HG02678 (cell line): ENCODE results near the gene MRGPRD.

Source experiments
- ATAC-seq: cut with Tn5 transposase; IDR thresholded peaks from one replicate; pipeline ENCODE4 v1.9.1; 2021; ENCODE audit warnings: mild to moderate bottlenecking, moderate library complexity; ENCODE audit not compliant: unreplicated experiment

The MRGPRD gene

DNA sequence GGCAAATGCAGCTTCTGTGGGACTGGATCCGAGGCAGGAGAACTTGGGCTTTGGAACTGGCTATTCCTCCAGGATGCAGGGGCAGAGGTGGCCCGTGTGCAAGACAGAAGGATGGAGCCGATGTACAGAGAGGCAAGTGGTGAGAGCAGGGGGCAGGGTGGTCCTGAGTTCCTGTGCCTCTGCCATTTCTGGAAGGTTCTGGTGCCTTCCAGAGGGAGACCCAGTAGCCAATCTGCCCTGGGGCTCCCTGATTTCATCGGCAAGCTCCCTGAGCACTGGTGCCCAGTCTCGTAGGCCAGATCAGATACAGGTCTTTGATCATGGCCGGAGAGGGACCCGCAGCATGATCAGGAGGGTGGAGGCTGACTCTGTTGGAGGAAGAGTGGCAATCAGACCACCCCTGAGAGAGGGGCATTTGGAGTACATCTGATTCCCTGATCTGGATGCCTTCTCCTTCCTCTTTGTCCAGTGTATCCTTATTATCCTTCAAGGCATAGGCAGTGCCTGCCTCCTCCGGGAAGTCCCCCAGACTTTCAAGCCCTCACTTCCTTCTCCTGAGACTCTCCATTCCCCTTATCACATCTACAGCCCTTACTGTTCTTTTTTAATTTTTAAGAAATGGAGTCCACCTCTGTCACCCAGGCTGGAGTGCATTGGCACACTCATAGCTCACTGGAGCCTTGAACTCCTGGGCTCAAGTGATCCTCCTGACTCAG is 9.7 kb downstream of the MRGPRD start:
- no peak for ATAC-seq

DNA sequence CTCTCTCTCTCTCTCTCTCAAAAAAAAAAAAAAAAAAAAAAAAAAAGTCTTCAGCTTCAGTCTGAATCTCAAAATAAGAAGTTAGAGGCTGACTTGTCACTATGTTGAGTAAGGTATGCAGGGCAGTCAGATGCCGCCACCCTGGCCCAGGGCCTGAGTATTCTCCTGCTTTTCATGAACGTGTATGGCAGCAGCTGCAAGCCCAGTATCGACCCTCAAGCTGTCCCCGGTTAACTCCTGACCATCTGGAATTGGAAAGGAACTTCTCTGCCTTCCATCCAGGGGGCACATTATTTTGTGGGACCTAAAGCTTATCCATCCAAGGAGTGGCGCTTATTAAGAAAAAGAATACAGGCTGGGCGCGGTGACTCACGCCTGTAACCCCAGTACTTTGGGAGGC is 11.4 kb downstream of the MRGPRD start:
- no peak for ATAC-seq

DNA sequence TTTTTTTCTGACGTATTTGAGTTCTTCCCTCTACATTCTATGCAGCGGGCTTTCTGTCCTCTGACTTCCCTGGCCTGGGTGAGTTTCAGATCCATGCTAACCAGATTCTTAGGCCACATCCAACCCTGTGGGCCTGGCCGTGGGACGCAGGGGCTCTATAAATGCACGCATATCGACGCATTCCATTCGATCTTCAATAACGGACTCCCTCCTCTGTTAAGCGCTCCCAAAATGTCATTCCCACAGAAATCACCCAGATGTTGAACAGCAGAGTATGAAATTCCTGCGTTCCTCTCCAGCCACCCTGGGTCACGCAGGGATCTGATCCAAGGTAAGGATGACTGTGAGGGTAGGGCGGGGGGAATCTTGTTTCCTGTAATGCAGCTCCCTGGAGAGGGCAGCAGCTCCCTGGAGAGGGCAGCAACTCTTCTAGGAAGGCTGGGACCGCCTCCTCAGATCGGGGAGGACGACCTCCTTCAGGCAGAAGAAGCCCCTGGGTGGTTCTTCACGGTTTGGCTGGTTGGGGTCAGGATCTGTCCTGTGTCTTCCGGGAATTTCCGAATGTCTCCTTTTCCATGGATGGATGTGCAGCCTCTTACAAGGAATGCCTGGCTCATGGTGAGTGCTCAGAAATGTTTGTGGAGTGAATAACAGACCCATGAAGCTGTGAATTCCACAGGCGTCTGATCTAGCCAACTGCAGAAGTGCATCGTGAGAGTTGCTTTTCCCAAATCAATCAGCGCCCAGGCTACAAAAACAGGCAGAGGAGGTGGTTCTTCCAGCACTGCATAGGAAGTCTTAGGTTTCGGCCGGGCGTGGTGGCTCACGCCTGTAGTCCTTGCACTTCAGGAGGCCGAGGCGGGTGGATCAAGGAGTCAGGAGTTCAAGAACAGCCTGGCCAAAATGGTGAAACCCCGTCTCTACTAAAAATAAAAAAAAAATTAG is 12.2 kb downstream of the MRGPRD start:
- no peak for ATAC-seq

DNA sequence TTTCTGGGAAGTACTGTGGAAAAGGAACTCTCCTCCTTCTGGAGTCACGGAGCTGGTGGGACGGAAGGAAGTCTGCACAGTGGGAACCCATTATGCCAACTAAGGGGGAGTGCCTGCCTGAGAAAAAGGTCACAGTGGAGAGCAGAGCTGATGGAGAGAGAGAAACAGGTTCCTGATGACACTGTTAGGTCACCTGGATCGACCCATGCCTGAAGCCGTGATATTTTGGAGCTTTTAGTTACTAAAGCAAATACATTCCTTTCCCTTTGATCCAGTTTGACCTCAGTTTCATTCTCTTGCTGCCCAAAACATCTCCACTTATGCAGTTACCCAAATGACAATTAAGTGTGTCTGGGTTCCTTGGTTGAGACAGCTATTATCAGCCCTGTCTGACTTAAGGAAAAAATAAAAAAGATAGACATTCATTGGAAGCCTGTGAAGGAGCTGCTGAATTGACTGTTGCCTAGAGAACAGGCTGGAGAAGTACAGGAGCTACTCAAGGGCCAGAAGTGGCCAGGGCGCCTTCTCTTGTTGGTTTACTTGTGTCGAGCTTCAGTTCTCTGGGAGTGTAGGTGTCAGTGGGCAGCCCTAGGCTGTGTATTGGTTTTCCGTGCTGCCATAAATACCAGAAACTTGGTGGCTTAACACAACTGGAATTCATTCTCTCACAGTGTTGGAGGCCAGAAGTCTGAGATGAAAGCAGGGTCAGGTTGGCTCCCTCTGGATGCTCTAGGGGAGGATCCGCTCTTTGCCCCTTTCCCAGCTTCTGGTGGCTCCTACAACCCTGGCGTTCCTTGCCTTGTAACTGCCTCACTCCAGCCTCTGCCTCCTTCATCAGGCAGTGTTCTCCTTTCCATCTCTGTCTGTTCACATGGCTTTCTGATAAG is 13.6 kb downstream of the MRGPRD start:
- ATAC-seq, result no peak

DNA sequence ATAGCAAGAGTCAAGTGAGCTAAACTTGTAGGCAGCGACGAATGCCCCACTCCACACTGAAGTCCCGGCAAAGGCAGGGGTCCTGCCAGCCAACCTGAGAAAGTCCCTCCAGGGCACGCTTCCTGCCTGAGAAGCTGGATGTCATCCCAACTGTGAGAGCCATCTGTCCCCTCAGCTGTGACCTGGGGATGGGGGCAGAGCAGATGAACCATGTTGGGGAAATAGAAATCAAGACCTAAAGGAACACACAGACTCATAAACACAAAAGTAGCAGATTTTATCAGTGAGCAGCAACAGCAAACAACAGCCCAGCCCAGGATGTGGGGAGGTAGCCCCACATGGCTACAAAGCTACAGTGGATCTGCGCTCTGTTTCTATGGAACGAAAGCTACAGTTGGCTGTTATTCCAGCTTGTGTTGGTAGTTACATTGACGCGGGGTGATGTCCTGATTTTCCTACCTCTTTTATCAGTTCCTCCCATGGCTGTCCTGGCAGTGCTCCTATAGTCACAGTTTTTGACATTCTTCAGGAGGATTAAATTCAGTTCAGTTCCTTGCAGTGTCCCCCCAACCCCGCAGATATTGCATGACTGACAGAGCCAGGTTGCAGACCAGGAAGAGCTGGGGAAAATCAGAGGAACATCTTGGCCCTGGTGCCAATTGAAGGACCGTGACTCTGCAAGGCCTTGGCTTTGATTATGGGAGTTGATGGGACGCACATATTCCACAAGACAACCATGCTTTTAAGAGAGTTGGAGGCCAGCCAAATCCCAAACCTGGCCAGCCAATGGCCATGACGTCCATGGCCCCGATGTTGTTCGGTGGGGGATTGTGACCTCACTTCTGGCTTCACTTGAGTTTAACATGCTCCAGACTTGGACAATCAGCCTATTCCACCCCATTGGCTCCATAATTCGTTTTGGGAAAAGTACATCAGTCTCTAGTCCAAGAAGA is 14.6 kb downstream of the MRGPRD start:
- ATAC-seq, result no peak

DNA sequence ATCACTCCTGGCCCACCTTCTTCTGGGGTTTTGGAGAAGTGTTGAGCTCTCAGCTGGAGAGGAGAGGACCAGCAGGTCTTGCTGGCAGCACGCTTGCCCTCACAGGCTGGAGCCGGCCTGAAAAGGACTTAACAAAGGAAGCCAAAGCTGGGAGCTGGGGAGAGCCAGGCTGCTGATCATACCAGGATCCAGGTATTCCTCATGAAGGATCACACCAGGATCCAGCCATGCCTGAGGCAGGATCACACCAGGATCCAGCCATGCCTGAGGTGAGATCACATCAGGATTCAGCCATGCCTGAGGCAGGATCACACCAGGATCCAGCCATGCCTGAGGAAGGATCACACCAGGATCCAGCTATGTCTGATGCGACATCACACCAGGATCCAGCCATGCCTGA is 17.0 kb downstream of the MRGPRD start:
- ATAC-seq, result no peak

DNA sequence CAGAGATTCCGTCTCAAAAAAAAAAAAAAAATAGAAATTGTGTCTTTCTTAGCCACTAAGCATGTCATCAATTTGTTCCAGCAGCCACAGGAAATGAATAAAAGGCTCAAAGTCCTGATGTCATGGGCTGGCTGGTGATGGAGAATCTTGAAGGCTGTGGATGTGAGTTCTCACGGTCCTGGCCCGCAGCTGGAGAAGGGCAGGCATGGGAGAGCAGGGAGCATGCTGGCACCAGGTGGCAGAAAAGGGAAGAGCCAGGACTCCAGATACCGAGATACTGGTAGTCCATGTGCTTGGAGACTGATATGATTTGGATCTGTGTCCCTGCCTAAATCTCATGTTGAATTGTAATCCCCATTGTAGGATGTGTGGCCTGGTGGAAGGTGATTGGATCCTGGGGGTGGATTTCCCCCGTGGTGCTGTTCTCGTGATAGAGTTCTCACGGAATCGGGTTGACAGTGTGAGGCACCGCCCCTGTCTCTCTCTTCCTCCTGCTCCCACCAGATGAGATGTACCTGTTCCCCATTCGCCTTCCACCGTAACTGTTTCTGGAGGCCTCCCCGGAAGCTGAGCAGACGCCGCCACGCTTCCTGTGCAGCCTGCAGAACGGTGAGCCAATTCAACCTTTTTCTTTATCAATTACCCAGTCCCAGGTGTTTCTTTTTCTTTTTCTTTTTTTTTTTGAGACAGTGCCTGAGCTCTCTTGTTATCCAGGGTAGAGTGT is 18.1 kb downstream of the MRGPRD start:
- no peak for ATAC-seq

DNA sequence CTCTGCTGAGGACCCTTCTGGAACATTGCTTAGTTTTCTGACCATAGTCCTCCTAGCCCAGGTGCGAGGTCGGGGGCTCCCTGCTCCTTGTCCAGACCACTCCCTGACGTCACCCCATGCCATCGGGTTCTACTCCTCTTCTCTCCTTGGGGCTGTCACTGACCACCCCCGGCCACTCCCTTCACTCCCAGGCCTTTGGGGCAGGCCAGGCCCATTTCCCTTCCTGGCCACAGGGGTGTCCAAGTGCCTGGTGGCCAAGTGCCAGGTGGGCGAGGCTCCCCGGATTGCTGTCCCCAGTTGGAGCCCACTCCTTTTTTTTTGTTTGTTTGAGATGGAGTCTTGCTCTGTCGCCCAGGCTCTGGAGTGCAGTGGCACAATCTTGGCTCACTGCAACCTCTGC is 19.5 kb downstream of the MRGPRD start:
- no peak for ATAC-seq

DNA sequence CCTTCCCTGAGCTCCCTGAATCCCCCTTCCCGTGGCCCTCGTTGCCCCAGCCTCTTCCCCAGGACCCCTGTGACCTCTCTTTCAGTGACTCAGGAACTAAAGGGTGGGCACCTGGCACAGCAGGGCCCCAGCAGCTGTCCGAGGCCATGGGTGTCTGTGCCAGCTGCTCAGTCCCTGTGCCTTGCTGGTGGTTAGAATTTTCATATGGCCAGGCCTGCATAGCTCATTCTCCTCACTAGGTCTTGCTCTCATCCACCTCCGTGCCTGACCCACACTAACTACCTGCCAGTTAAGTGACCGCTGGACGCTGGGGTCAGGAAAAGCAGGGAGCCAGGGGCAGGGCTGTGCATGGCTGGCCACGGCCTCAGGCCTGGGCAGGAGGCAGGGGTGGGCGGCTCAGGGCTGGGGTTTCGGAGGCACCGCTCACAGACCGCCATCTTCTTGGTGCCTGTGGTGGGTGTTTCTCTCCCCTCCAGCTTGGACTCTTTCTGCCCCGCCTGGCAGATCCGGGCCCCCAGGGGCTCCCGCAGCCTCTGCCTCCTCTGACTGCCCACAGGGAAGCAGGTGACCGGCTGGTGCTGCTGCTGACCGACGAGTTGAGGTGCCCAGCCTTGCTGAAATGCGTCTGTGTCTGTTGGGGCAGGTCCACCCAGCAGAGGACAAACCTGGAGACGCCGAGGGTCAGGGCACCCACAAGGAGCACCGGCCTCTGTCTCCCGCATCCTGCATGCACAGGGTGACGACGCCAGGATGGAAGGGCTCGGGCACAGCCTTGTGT is 20.3 kb downstream of the MRGPRD start:
- no peak for ATAC-seq

DNA sequence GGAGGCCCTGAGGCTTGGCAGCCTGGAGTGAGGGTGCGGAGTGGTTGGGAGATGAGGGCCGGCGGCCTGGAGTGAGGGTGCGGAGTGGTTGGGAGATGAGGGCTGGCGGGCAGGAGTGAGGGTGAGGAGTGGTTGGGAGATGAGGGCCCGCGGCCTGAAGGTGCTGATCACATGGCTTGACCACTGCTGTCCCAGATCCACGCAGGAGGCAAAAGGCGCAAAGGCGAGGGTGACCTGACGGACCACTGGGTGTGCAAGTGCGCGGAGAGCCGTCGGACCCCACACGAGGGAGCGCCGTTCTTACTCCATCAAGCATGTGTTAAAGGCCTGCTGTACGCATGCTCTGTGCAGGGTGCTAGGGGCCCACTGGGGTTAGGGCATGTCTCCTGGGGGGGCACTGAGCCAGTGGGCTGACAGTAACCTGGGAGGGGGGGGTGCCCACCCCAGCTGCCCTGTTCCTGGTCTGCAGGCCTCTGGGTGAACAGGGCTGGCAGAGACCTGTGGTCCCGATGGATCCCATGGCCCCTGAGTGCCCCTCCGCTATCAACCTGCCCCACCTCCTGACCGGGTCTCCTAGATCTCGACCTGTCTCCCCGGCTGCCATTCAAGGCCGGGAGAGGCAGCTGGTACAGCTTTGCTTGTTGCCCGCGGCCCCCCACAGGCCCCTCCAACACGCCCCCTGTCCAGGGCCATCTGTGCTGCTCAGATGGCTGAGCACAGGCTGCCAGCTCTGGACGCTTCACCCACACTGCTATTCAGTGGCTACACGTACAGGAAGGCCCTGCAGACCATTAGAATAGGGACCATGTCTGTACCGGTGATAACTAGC is 21.1 kb downstream of the MRGPRD start:
- no peak for ATAC-seq

DNA sequence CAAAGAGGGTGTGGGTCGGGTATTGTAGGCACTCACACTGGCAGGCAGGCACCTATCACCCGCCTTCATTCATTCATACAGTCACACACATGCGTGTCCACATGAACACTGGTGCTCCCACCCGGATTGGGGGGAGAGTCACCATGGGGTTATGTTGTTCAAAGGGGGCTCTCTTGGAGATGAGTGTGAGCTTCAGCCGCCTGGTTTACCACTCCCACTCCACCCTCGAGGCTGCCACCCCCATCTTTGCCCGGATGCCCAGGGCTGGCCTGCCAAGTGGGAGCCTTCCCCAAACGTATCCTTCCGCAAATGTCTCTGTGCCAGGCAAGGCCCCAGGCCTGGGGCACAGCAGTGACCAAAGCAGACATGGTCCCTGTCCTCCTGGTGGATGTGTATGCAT is 22.6 kb downstream of the MRGPRD start:
- ATAC-seq, result no peak

DNA sequence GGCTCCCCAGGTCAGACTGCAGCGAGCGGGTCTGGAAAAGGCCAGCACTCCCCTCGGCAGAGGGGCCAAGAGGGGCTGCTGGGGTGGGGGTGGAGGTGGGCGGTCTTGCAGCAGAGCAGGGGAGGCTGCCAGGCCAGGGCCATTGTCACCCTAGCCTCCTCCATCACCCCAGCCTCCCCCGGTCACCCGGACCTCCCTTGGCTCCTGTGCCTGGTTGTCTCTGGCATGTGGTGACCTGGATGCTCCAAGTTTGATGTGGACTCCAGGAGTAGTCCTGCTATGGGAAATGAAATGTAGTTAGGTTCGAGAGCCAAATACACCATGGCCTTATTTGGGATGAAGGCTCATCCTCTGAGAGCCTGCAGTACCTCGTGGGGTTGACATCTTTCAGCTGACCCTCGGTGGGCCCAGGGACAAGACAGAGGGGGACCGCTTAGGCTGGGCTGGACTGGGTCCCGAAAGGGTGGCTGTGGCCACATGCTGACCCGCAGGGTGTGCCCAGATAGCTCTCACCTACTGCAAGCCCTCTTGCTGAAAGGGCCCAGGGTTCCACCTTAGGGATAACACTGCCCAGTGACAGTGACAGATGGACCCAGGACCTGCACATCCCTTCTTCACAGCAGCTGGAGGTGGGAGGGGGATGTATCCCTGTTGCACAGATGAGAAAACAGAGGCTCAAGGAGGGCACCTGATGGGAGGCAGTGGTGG is 24.1 kb downstream of the MRGPRD start:
- no peak for ATAC-seq

DNA sequence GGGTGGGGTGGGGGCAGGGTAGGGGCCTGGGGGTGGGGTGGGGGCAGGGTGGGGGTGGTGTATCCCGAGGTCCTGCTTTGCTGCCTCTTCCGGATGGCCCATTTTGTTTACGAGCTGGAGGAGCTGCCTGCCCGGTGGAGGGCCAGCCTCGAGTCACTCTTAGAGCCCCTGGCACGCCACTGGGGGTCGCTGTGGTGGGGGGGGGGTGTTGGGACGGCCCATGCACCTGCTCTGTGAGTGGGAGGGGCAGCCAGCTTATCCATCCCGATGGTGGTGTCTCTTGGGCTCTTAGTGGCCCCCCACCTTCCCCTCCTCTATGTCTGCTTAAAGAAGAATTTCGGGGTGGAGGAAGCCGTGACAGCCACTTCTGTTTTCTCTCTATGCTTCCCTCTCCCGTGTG is 24.6 kb downstream of the MRGPRD start:
- no peak for ATAC-seq

DNA sequence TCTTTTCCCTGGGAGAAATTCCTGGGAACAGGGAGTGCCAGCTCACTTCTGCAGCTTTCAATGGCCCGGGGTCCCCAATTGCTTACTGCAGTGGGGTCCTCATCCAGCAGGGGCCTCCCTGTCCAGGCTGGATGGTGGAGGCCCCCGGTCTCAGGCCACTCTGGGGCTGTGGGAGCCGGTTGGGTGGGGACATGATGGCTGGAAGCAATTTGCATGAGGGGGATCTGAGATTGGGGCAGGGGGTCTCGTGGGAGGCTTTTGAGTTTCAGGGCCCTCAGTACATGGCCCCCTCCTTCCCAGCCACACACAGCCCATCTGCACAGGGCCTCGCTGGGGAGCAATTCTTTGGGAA is 25.2 kb downstream of the MRGPRD start:
- no peak for ATAC-seq

DNA sequence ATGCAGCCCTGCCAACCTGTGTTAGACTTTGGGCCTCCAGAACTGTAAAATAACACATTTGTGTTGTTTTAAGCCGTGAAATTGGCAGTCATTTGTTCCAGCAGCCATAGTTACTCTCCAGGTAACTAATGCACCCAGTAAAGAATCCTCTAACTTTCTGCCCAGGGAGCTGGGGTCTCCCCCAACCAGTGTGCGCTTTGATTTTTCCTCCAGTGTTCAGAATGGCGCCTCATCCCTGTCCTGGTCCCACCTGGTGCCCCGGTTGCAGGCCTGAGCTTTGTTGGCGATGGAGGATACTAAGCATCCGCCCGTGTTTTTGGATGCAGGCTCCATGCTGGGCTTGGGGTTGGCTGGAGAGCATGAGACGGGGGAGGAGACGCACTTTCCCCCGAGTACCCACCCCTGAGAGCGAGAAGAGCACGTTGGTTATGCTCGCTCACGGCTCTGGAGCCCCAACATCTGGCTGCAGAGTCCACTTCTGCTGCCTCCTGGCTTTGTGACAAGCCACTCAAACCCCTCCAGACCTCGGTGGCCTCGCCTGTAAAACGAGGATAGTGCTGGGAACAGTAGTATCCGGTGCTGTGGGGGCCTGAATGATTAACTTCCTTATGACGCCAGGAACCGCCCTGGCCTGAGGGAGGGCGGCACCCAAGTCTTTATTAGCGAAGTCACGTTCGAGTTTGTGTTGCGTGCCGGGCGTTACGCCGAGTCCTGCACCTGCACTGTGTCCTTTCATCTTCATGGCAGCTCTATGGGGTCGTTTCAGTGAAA is 25.8 kb downstream of the MRGPRD start:
- ATAC-seq, result no peak

DNA sequence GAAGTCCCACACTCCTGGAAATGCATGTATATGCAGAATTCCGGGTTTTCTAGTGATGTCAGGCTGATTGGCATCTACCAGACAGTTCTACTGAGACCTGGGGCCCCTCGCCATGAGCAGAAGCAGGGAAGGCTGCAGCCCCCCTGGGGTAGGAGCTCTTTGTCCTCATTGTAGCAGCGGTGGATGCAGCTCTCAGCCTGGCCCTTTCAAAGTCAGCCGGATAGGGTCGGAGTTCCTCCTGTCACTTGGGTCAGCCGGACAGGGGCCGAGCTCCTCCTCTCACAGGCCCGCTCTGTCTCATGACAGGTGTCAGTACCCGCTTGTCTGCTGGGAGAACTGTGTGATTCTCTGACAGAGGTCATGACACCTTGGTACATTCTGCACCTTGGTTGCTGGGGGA is 30.0 kb downstream of the MRGPRD start:
- ATAC-seq, result no peak

DNA sequence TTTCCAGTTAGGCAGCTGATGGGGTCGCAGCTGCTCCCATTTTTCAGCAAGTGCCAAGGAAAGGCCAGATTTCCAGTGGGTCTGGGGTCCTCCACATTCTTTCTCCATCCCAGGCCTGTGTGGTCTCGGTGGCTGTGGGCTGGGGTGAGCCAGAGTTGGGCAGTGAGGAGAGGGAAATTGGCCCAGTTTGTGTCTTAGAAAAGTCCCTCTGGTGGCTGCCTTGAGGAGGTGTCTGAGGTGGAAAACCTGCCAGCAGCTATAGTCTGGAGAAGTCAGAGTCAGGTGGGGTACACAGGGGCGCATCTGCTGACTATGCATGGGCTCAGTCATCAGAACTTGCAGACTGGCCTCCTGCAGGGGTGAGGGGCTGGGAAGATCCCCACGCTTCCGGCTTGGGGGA is 30.5 kb downstream of the MRGPRD start:
- no peak for ATAC-seq
